SU-DHL-6 (cell line): ENCODE data around the gene DCLK1.

Experiments
- H2AFZ ChIP-seq: fragments of 200-600 bp; sonication (generic); 2 replicates; pipeline ENCODE4 v1.6.1; 2014; ENCODE audit warnings: low read depth, mild to moderate bottlenecking, moderate library complexity, mixed read lengths, antibody characterized with exemption, low read length; ENCODE audit not compliant: severe bottlenecking
- H3F3A ChIP-seq: fragments of 200-600 bp; shearing (Covaris generic); 2 replicates; pipeline ENCODE4 v1.6.0; 2016; ENCODE audit warnings: antibody characterized with exemption, mild to moderate bottlenecking; ENCODE audit not compliant: insufficient read depth
- H3K27ac ChIP-seq: fragments of 200-600 bp; sonication (generic); 2 replicates; pipeline ENCODE4 v1.5.1; 2016; ENCODE audit warnings: low read depth, mild to moderate bottlenecking, low read length, moderate library complexity, mixed read lengths
- H3K27me3 ChIP-seq: fragments of 200-600 bp; sonication (generic), shearing (Covaris generic); 2 replicates; pipeline ENCODE4 v1.6.0; 2014; ENCODE audit warnings: mild to moderate bottlenecking, low read length
- H3K36me3 ChIP-seq: fragments of 200-600 bp; sonication (generic); 2 replicates; pipeline ENCODE4 v1.6.1; 2014; ENCODE audit warnings: mild to moderate bottlenecking, low read length, mixed read lengths
- H3K4me2 ChIP-seq: fragments of 300-600, 200-600 bp; shearing (Covaris generic), sonication (generic); 2 replicates; pipeline ENCODE4 v1.6.0; 2014; ENCODE audit warnings: low read length, low read depth, mild to moderate bottlenecking; ENCODE audit not compliant: poor library complexity, severe bottlenecking
- H3K4me3 ChIP-seq: fragments of 200-600 bp; sonication (generic); 2 replicates; pipeline ENCODE4 v1.5.1; 2014; ENCODE audit warnings: antibody characterized with exemption, low read length, mild to moderate bottlenecking, mixed read lengths; ENCODE audit not compliant: insufficient read depth, poor library complexity, severe bottlenecking
- H3K79me2 ChIP-seq: fragments of 200-600 bp; sonication (generic); 2 replicates; pipeline ENCODE4 v1.6.1; 2014; ENCODE audit warnings: mild to moderate bottlenecking, low read length, moderate library complexity; ENCODE audit not compliant: insufficient read depth
- H3K9ac ChIP-seq: fragments of 200-600 bp; sonication (generic); 2 replicates; pipeline ENCODE4 v1.7.0; 2014; ENCODE audit warnings: mild to moderate bottlenecking, low read length
- H3K9me2 ChIP-seq: fragments of 200-600 bp; sonication (generic); replicated peaks from 2 replicates; pipeline ENCODE4 v1.6.1; 2014; ENCODE audit warnings: low read length; ENCODE audit not compliant: insufficient read depth
- H3K9me3 ChIP-seq: fragments of 200-600 bp; sonication (generic); 2 replicates; pipeline ENCODE4 v1.6.1; 2014; ENCODE audit warnings: low read length, mixed read lengths; ENCODE audit not compliant: insufficient read depth
- H4K20me1 ChIP-seq: fragments of 200-600 bp; sonication (generic); 2 replicates; pipeline ENCODE4 v1.6.1; 2014; ENCODE audit warnings: low read depth, mild to moderate bottlenecking, antibody characterized with exemption, low read length, moderate library complexity, mixed read lengths
- CTCF ChIP-seq: fragments of 200-600 bp; sonication (generic); IDR thresholded peaks from one replicate; pipeline ENCODE4 v1.5.1; 2017; ENCODE audit warnings: antibody characterized with exemption, mild to moderate bottlenecking, low read length, moderate library complexity; ENCODE audit not compliant: insufficient read depth, poor library complexity, severe bottlenecking
- EZH2phosphoT487 ChIP-seq: fragments of 200-600 bp; sonication (generic), shearing (Covaris generic); conservative IDR thresholded peaks from 2 replicates; pipeline ENCODE4 v1.6.1; 2018; ENCODE audit warnings: mild to moderate bottlenecking, antibody characterized with exemption, low read length, moderate library complexity, mixed read lengths

Gene DCLK1

GRCh38 chr13:36084131-36084530, 47.1 kb downstream of the DCLK1 start:
- no peaks in the 10 kb centered on the region for H3K36me3 ChIP-seq

DNA sequence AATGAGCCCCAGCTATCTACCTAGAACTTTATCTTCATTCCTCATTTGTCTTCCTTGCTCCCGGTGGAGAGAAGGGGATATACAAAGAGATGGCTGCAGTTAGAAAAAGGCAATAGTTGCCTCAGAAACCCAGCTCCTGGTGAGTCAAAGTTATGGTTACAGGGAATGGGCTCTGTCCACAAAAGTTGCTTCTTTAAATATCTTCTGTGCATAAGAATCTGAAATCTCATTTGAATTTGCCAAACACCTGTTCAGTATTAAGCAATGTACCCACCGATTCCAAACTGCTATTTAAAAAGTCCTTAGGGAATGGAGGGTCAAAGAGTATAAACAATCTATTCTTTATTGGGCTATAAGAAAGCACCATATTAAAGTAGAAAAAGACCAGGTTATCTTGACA, 48.4 kb downstream of the DCLK1 start:
- TF ChIP-seq EZH2phosphoT487 (no peak), CTCF (no peak)
- Histone ChIP-seq H2AFZ (no peak overlapping the region), H3F3A (no peaks in the 10 kb centered on the region), H3K9ac (no peak overlapping the region), H3K9me3 (no peaks in the 10 kb centered on the region), H4K20me1 (no peaks in the 10 kb centered on the region), H3K36me3 (no peaks in the 10 kb centered on the region), H3K4me3 (no peak overlapping the region), H3K79me2 (no peaks in the 10 kb centered on the region), H3K27me3 (no peaks in the 10 kb centered on the region), H3K9me2 (no peaks in the 10 kb centered on the region), H3K27ac (no peak overlapping the region), H3K4me2 (no peak overlapping the region)

More at GRCh38 chr13:36084131-36084530, 47.1 kb downstream of the DCLK1 start:
- Histone ChIP-seq H3K4me3 (no peak overlapping the region), H3F3A (no peaks in the 10 kb centered on the region), H4K20me1 (no peaks in the 10 kb centered on the region), H3K79me2 (no peaks in the 10 kb centered on the region), H3K27ac (no peak overlapping the region), H3K9ac (no peak overlapping the region), H2AFZ (no peak overlapping the region), H3K4me2 (no peak overlapping the region), H3K27me3 (no peaks in the 10 kb centered on the region), H3K9me2 (no peaks in the 10 kb centered on the region), H3K9me3 (no peaks in the 10 kb centered on the region)
- TF ChIP-seq CTCF: no peak
- TF ChIP-seq EZH2phosphoT487: no peak

- Histone ChIP-seq H3K79me2 (no peaks in the 10 kb centered on the region), H4K20me1 (no peaks in the 10 kb centered on the region), H2AFZ (no peak overlapping the region), H3K36me3 (no peaks in the 10 kb centered on the region), H3F3A (no peaks in the 10 kb centered on the region), H3K4me3 (no peak overlapping the region), H3K4me2 (no peak overlapping the region), H3K27me3 (no peaks in the 10 kb centered on the region), H3K9me3 (no peaks in the 10 kb centered on the region), H3K9me2 (no peaks in the 10 kb centered on the region), H3K27ac (no peak overlapping the region), H3K9ac (no peak overlapping the region)
- TF ChIP-seq EZH2phosphoT487 (no peak), CTCF (no peak)
Measured at GRCh38 chr13:36082396-36082795, 48.8 kb downstream of the DCLK1 start.

DNA sequence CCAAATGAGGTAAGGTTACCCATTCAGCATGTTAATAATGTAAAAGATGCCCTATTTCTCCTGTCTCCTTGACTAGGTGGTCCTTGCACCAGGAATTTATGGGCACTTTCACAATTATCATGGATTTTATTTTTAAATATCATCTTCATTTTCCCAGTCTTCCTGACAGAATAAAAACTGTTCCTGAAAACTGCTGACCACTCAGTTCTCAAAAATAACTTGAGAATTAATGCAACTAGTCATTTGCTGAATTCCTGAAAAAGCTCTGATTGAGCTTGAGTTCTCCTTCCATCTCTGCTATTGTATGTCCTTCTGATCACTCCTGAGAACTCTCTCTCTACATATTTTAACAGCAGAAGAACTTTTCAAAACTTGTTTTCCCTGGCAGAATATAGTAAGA, 55.0 kb downstream of the DCLK1 start:
- no peak overlapping the region for H3K9ac ChIP-seq
- no peak overlapping the region for H3K27ac ChIP-seq
- no peaks in the 10 kb centered on the region for H4K20me1 ChIP-seq
- H3K9me3 ChIP-seq: no peaks in the 10 kb centered on the region
- H3F3A ChIP-seq: no peaks in the 10 kb centered on the region
- H2AFZ ChIP-seq: no peak overlapping the region
- no peak overlapping the region for H3K4me3 ChIP-seq
- H3K79me2 ChIP-seq: no peaks in the 10 kb centered on the region
- no peaks in the 10 kb centered on the region for H3K36me3 ChIP-seq
- H3K9me2 ChIP-seq: no peaks in the 10 kb centered on the region
- H3K4me2 ChIP-seq: no peak overlapping the region
- TF ChIP-seq CTCF (no peak), EZH2phosphoT487 (no peak)
- H3K27me3 ChIP-seq: no peaks in the 10 kb centered on the region
